Medulla oblongata (tissue), 1 donor: ENCODE measurements around the gene PPP6C.
"Not testable (repeated sequence)": the region's sequence is repeated elsewhere in the genome, so short reads cannot be mapped to it uniquely, and the experiment has no call there.

Source experiments
- DNase-seq: peaks from one replicate; pipeline ENCODE4 v3.0.0-alpha.2; 2015; ENCODE audit errors: extremely low spot score

PPP6C gene

GRCh38 chr9:125142560-125143376 lies 46.8 kb downstream of the PPP6C start:
- DNase-seq: no peak

GRCh38 chr9:125141751-125142150 lies 47.9 kb downstream of the PPP6C start:
- no peak for DNase-seq

DNA sequence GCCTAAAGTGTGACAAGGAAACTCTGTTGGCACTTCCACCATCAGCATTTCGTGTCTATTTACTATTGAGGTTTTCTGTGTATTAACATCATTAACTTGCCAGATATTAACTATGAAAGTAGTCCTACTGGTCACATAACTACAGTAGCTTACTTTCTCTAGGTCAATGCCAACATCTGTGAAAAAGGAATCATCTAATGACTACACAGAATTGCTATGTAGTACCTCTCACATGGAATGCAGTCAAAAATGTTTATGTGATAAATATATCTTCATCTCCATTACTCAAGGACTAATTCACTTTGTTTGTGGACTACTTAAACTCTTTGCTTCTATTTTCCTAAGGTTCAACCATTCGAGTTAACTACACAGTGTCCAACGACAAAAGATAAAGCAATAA lies 48.4 kb downstream of the PPP6C start:
- DNase-seq: no peak

DNA sequence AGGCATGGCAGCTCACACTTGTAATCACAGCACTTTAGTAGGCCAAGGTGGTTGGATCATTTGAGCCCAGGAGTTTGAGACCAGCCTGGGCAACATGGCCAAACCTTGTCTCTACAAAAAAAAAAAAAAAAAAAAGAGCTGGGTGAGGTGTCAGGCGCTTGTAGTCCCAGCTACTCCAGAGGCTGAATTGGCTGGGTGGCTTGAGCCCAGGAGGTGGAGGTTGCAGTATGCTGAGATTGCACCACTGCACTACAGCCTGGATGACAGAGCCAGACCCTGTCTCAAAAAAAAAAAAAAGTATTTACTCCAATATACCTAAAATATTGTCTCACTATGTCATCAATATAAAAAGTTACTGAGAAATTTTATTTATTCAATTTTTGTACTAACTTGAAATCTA lies 49.0 kb downstream of the PPP6C start:
- DNase-seq: no peak

DNA sequence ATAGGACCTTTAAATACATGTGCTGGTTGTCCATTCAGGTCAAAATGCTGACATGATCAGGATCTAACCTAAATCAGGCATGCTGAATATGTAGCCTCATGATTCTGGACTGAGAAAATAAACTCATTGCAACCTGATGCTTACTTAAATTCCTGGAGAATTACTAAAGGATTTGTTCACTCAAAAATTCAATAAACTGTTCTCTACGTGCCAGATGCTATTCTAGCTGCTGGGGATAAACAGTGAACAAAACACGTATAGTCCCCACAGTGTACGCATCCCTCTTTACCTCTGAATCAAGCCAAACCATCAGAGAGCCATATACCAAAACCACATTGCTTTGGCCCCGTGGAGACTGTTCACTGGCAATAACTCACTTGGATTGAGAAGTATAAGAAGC lies 52.4 kb downstream of the PPP6C start:
- DNase-seq: no peak

- DNase-seq: no peak
Measured at GRCh38 chr9:125134976-125135375, 54.6 kb downstream of the PPP6C start.

GRCh38 chr9:125133403-125134329 lies 55.9 kb downstream of the PPP6C start:
- DNase-seq: no peak

GRCh38 chr9:125131778-125132177 lies 57.8 kb downstream of the PPP6C start:
- no peak for DNase-seq

DNA sequence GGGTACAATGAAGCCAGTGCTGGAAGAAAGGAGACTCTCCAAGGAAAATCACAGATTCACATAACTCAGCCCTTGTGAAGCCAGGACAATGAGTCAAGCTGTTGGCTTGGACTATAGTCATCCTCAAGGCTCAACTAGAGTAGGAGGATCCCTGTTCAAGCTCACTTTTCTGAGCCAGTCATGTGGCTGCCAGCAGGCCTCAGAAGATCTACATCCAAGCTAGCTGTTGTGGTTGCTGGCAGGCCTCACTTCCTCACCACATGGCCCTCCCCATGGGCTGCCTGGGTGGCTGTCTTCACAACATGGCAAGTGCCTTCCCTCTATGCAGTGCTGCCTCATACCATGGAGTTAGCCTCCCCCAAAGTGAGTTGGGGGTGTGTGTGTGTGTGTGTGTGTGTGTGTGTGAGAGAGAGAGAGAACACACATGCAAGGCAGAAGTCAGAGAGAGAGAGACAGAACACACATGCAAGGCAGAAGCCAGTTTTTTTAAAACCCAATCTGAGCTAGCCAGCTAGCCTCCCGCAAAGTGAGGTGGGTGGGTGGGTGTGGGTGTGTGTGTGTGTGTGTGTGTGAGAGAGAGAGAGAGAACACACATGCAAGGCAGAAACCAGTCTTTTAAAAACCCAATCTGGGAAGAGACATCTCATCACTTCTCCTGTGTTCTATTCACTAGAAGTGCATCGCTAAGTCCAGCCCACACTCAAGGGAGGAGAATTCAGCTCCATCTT lies 63.4 kb downstream of the PPP6C start:
- DNase-seq: peak; percentile 88

GRCh38 chr9:125125523-125125922 lies 64.1 kb downstream of the PPP6C start:
- DNase-seq: no peak

DNA sequence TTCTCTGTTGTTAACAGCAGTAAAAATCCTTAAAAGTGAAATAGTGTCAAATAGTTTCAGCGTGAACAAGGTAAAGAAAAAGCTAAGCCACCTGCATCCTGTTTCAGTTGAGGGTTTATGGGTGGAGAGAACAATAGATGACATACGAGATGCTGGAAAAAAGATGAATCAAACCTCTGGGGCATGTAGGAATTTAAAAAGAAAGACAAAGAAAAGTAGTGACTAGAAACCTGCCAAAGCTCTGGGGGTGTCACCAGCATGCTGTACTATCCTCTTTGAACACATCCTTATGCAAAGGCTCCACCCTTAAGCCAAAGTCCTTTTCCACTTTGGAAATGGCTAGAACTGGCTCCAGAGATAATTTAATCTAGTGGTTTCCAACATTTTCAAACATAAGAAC lies 68.5 kb downstream of the PPP6C start:
- no peak for DNase-seq

GRCh38 chr9:125119643-125120286 lies 69.8 kb downstream of the PPP6C start:
- peak; percentile 7 for DNase-seq

DNA sequence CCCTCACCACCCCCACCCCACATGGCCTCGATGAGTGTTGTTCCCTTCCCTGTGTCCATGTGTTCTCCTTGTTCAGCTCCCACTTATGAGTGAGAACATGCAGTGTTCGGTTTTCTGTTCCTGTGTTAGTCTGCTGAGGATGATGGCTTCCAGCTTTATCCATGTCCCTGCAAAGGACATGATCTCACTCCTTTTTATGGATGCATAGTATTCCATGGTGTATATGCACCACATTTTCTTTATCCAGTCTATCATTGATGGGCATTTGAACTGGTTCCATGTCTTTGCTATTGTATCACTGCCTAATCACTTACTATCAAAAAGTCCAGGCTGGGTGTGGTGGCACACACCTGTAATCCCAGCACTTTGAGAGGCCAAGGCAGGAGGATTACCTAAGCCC lies 70.9 kb downstream of the PPP6C start:
- DNase-seq: not testable (repeated sequence)

GRCh38 chr9:125114503-125114902 lies 75.1 kb downstream of the PPP6C start:
- DNase-seq: not testable (repeated sequence)

- no peak for DNase-seq
Measured at GRCh38 chr9:125110464-125110863, 79.1 kb downstream of the PPP6C start.

- DNase-seq: not testable (repeated sequence)
Measured at GRCh38 chr9:125108541-125108940, 81.1 kb downstream of the PPP6C start.

- no peak for DNase-seq
Measured at GRCh38 chr9:125106285-125106893, 83.2 kb downstream of the PPP6C start.

- no peak for DNase-seq
Measured at GRCh38 chr9:125103770-125104460, 85.7 kb downstream of the PPP6C start.

- DNase-seq: no peak
Measured at GRCh38 chr9:125103021-125103420, 86.6 kb downstream of the PPP6C start.

DNA sequence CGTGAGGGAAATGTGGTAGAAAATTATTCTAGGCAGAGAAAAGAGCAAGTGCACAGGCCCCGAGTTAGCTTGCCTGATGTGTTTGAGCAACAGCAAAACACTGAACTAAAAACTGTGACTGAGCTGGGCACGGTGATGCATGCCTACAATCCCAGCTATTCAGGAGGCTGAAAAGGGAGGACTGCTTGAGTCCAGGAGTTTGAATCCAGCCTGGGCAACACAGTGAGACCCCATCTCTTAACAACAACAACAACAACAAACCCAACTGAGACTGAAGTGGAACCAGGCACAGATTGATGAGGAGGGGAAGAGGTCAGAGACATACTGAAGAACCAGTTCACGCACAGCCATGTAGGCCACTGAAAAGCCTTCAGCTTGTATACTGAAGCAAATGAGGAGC lies 88.8 kb downstream of the PPP6C start:
- DNase-seq: no peak

DNA sequence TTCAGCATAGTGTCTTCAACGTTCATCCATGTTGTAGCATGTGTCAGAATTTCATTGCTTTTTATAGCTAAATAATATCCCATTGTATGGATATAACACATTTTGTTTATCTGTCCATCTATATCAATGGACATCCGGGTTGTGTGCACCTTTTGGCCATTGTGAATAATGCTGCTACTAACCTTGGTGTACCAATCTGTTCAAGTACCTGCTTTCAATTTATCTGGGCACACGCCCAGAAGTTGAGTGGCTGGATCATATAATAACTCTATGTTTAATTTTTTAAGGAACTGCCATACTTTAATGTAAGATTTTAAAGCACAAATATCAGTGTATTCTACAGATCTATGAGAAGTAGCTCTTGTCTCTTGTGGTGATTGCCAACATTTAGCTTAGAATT lies 89.8 kb downstream of the PPP6C start:
- DNase-seq: no peak
